ENCODE data around the gene MMP19.

GRCh38 chr12:55812088-55812487, 30.6 kb downstream of the MMP19 start:
- no peak for TF ChIP-seq USF2 (IDR thresholded peaks at IDR 0.05; ENCODE audit: low read depth, low read length)
- TF ChIP-seq POLR2A (IDR thresholded peaks at IDR 0.05; ENCODE audit: low read depth, low read length), result no peak
